ENCODE measurements around the gene PVALEF.

DNA sequence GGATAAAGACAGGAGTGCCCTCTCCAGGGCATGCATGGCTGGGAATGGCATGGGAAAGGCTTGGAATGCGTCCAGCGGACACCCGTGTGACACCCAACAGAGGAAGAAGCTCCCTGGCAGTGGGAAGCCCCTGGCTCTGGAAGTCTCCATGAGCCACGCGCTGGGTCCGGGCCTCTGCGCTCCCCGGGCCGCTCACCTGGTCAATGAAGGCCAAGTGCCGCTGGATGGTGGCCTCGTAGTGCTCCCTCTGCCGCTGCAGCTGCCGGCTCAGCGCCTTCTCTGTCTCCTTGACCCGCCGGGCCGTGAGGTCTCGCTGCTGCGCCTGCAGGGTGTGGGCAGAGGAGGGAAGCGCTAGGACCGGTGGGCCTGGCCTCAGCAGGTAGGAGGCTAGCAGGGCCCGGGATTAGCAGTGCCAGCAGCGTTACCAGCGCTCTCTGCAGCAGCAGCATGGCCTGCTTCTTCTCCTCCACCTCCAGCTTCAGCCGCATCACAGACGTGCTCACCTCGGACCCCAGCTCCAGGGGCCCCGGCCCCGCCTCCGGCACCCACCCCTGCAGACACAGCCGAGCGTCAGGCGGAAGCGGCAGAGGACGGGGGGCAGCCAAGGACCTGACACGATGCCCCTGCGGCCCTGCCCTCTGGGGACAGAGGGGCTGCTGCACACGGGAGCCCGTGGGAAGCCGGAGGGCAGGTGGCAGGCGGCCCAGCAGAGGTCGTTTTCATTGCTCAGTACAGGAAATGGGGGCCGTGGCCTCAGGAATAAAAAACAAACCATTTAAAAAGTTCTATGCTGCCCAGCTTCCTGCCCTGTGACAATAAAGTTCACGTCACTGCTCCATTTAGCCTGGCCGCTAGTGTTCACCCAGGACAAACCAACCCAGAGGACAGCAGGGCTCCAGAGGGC lies 31.4 kb downstream of the PVALEF start:
- TF ChIP-seq EZH2phosphoT487 (IDR thresholded peaks at IDR 0.05; ENCODE audit: low read length): no peak
- TF ChIP-seq, protein P1, sequence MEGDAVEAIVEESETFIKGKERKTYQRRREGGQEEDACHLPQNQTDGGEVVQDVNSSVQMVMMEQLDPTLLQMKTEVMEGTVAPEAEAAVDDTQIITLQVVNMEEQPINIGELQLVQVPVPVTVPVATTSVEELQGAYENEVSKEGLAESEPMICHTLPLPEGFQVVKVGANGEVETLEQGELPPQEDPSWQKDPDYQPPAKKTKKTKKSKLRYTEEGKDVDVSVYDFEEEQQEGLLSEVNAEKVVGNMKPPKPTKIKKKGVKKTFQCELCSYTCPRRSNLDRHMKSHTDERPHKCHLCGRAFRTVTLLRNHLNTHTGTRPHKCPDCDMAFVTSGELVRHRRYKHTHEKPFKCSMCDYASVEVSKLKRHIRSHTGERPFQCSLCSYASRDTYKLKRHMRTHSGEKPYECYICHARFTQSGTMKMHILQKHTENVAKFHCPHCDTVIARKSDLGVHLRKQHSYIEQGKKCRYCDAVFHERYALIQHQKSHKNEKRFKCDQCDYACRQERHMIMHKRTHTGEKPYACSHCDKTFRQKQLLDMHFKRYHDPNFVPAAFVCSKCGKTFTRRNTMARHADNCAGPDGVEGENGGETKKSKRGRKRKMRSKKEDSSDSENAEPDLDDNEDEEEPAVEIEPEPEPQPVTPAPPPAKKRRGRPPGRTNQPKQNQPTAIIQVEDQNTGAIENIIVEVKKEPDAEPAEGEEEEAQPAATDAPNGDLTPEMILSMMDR (IDR thresholded peaks at IDR 0.05; ENCODE audit: low read length): no peak

Measured in MM.1S (cell line).